Measurements from ENCODE around the gene ACACA.
"Not testable (repeated sequence)": the region's sequence is repeated elsewhere in the genome, so short reads cannot be mapped to it uniquely, and the experiment has no call there.

Gene ACACA

GRCh38 chr17:37425268-37425667 is 18.6 kb upstream of the ACACA start:
- H3K9me3 ChIP-seq = no peaks in the 10 kb centered on the region
- DNase-seq = no peak
- no peak for TF ChIP-seq CTCF (IDR thresholded peaks at IDR 0.05)
- peaks cover 43 to 83% (median 59%) of the 10 kb centered on the region in 3 donors for H3K36me3 ChIP-seq
- H3K4me3 ChIP-seq = no peak overlapping the region
- H3K4me1 ChIP-seq = peaks cover 0 to 7% (median 2%) of the 10 kb centered on the region in 4 donors
- no peaks in the 10 kb centered on the region for H3K27me3 ChIP-seq
- H3K27ac ChIP-seq = no peak overlapping the region
- intact Hi-C loops (cut with DNase I; ENCODE audit: low total_unique reads) = no loop called here

GRCh38 chr17:37422971-37423625 is 16.5 kb upstream of the ACACA start:
- no peak for DNase-seq
- H3K4me1 ChIP-seq = no peaks in the 10 kb centered on the region
- TF ChIP-seq CTCF (IDR thresholded peaks at IDR 0.05) = no peak
- H3K9me3 ChIP-seq = no peaks in the 10 kb centered on the region
- peaks cover 50 to 93% (median 72%) of the 10 kb centered on the region in 3 donors for H3K36me3 ChIP-seq
- H3K4me3 ChIP-seq = no peak overlapping the region
- intact Hi-C loops (cut with DNase I; ENCODE audit: low total_unique reads) = no loop called here
- H3K27me3 ChIP-seq = no peaks in the 10 kb centered on the region
- H3K27ac ChIP-seq = no peak overlapping the region

GRCh38 chr17:37417852-37418251 is 11.2 kb upstream of the ACACA start:
- no peaks in the 10 kb centered on the region for H3K9me3 ChIP-seq
- intact Hi-C loops (cut with DNase I; ENCODE audit: low total_unique reads) = no loop called here
- H3K36me3 ChIP-seq = peaks cover 19 to 84% (median 50%) of the 10 kb centered on the region in 3 donors

GRCh38 chr17:37413875-37414519 is 7.4 kb upstream of the ACACA start:
- Histone ChIP-seq H3K27me3 (no peaks in the 10 kb centered on the region), H3K27ac (no peak overlapping the region), H3K4me1 (no peaks in the 10 kb centered on the region), H3K36me3 (peaks cover 23 to 70% (median 51%) of the 10 kb centered on the region in 3 donors), H3K4me3 (no peak overlapping the region), H3K9me3 (no peaks in the 10 kb centered on the region)
- TF ChIP-seq CTCF (IDR thresholded peaks at IDR 0.05) = no peak
- intact Hi-C loops (cut with DNase I; ENCODE audit: low total_unique reads) = no loop called here
- DNase-seq = no peak

More at GRCh38 chr17:37417852-37418251, 11.2 kb upstream of the ACACA start:
- no peaks in the 10 kb centered on the region for H3K4me1 ChIP-seq
- H3K4me3 ChIP-seq = no peak overlapping the region
- DNase-seq = no peak
- TF ChIP-seq CTCF (IDR thresholded peaks at IDR 0.05) = no peak
- no peak overlapping the region for H3K27ac ChIP-seq
- no peaks in the 10 kb centered on the region for H3K27me3 ChIP-seq

GRCh38 chr17:37410357-37410756 is 3.7 kb upstream of the ACACA start:
- no peak for DNase-seq
- Histone ChIP-seq H3K36me3 (peaks cover 15 to 44% (median 40%) of the 10 kb centered on the region in 3 donors), H3K27ac (no peak overlapping the region), H3K9me3 (no peaks in the 10 kb centered on the region), H3K4me3 (no peak overlapping the region), H3K27me3 (no peaks in the 10 kb centered on the region), H3K4me1 (peaks cover 0 to 15% (median 8%) of the 10 kb centered on the region in 4 donors)
- intact Hi-C loops (cut with DNase I; ENCODE audit: low total_unique reads) = no loop called here
- TF ChIP-seq CTCF (IDR thresholded peaks at IDR 0.05) = no peak

- intact Hi-C loops (cut with DNase I; ENCODE audit: low total_unique reads) = loop anchor here (5.0 kb wide), 1 partner anchor 51 kb away; no protein-coding TSS in a partner anchor
- Histone ChIP-seq H3K4me3 (peak overlapping the region; percentile 76 to 82), H3K27ac (peak overlapping the region in 1 of 2 donors; percentile 94), H3K4me1 (peaks cover 0 to 23% (median 12%) of the 10 kb centered on the region in 4 donors), H3K36me3 (peaks cover 11 to 23% (median 22%) of the 10 kb centered on the region in 3 donors)
- not testable (repeated sequence) for H3K27me3 ChIP-seq, H3K9me3 ChIP-seq, DNase-seq
Measured at GRCh38 chr17:37408145-37408479, 1.5 kb upstream of the ACACA start.
